PC-9 (cell line): ENCODE results near the gene GIMAP7. TPM values are rescaled to one million over a fixed set of nuclear protein-coding genes. Genes with fewer than 3 reads are reported as not detected.
"Not testable (repeated sequence)": the region's sequence is repeated elsewhere in the genome, so short reads cannot be mapped to it uniquely, and the experiment has no call there.

Experiments used
- BruUV-seq: library from RNA; stranded (reverse); fragments of 400-500 nt; replicated peaks from 2 replicates; lab custom pipeline; 2021; lab: Mats Ljungman, UMichigan
- CTCF ChIA-PET: fragments of 300-600 bp; sonication (Branson Sonifier 250); formaldehyde crosslinking; loops from one replicate; lab custom pipeline; 2022; ENCODE audit warnings: antibody characterized with exemption; lab: Charles Lee
- POLR2A ChIA-PET: fragments of 300-600 bp; sonication (Branson Sonifier 250); formaldehyde crosslinking; loops from one replicate; lab custom pipeline; 2022; ENCODE audit warnings: antibody characterized with exemption; ENCODE audit not compliant: unreplicated experiment; lab: Charles Lee
- DNase-seq, 2 experiments: peaks; one replicate each; pipeline versions ENCODE4 v3.0.0 to v3.0.0-alpha.2; 2015 to 2022; ENCODE audit warnings: mixed read lengths in 1 of 2
- H2AFZ ChIP-seq: fragments of 200-600 bp; sonication (generic); 2 replicates; pipeline ENCODE4 v1.8.1; 2017; ENCODE audit warnings: antibody characterized with exemption
- H3F3A ChIP-seq: fragments of 200-600 bp; sonication (generic); 2 replicates; pipeline ENCODE4 v1.8.1; 2017; ENCODE audit warnings: antibody characterized with exemption, mild to moderate bottlenecking, low read depth; ENCODE audit not compliant: insufficient read depth
- H3K27ac ChIP-seq: fragments of 200-600 bp; sonication (generic); 2 replicates; pipeline ENCODE4 v1.6.1; 2016; ENCODE audit warnings: mixed run types
- H3K27me3 ChIP-seq: fragments of 200-600 bp; sonication (generic); 2 replicates; pipeline ENCODE4 v1.6.1; 2016; ENCODE audit warnings: low read depth, mixed run types; ENCODE audit not compliant: insufficient read depth
- H3K36me3 ChIP-seq: fragments of 200-600 bp; sonication (generic); 2 replicates; pipeline ENCODE4 v1.6.1; 2016; ENCODE audit warnings: low read depth, mixed run types
- H3K4me1 ChIP-seq: fragments of 200-600 bp; sonication (generic); replicated peaks from 2 replicates; pipeline ENCODE4 v1.6.1; 2016; ENCODE audit warnings: mixed run types; ENCODE audit not compliant: insufficient read depth
- H3K4me2 ChIP-seq: fragments of 200-600 bp; sonication (generic); 2 replicates; pipeline ENCODE4 v1.6.1; 2017; ENCODE audit warnings: mixed run types
- H3K4me3 ChIP-seq: fragments of 200-600 bp; sonication (generic); 2 replicates; pipeline ENCODE4 v1.6.1; 2016; ENCODE audit warnings: mixed run types
- H3K79me2 ChIP-seq: fragments of 200-600 bp; sonication (generic); 2 replicates; pipeline ENCODE4 v1.6.1; 2017; ENCODE audit warnings: low read depth, mixed run types
- H3K9me2 ChIP-seq: fragments of 200-600 bp; sonication (generic); 2 replicates; pipeline ENCODE4 v1.8.1; 2017; ENCODE audit warnings: mild to moderate bottlenecking; ENCODE audit not compliant: insufficient read depth
- H3K9me3 ChIP-seq: fragments of 200-600 bp; sonication (generic); 2 replicates; pipeline ENCODE4 v1.8.1; 2016; ENCODE audit warnings: low read depth; ENCODE audit not compliant: insufficient read depth
- H4K20me1 ChIP-seq: fragments of 200-600 bp; sonication (generic); 2 replicates; pipeline ENCODE4 v1.8.1; 2017; ENCODE audit not compliant: insufficient read depth
- EZH2 ChIP-seq: fragments of 200-600 bp; sonication (generic); IDR thresholded peaks from 2 replicates; pipeline ENCODE4 v1.8.0; 2017; ENCODE audit warnings: antibody characterized with exemption, low read depth
- intact Hi-C: fragments of 100-400 bp; cut with micrococcal nuclease; formaldehyde crosslinking; loops from one replicate; pipeline ENCODE4 v1.10.0; 2022; ENCODE audit not compliant: unreplicated experiment
- total RNA-seq: library from RNA; stranded (reverse); gene quantifications from 2 replicates; pipeline ENCODE4 v1.2.3, GENCODE V29; 2021
- TF ChIP-seq, protein P1 (sequence below): fragments of 200-600 bp; sonication (generic); conservative IDR thresholded peaks from 2 replicates; pipeline ENCODE4 v1.6.1; 2017; ENCODE audit warnings: mixed run types, antibody characterized with exemption, mild to moderate bottlenecking, moderate library complexity

Gene GIMAP7
- total RNA-seq, 1 experiment from 2014 or later = not detected

- Histone ChIP-seq H3K36me3 (no peaks in the 10 kb centered on the region), H3K4me3 (no peak overlapping the region), H3K9me2 (no peaks in the 10 kb centered on the region), H3K4me1 (no peaks in the 10 kb centered on the region), H3K4me2 (no peak overlapping the region), H3K27ac (no peak overlapping the region), H4K20me1 (no peaks in the 10 kb centered on the region), H3K79me2 (no peaks in the 10 kb centered on the region), H3K9me3 (no peaks in the 10 kb centered on the region), H3K27me3 (peaks cover 85% of the 10 kb centered on the region), H2AFZ (no peak overlapping the region), H3F3A (no peaks in the 10 kb centered on the region)
- POLR2A ChIA-PET = no interaction called here
- CTCF ChIA-PET = no interaction called here
- DNase-seq = no peak
- no TSS peak for BruUV-seq
- TF ChIP-seq EZH2 = no peak
- TF ChIP-seq, protein P1, sequence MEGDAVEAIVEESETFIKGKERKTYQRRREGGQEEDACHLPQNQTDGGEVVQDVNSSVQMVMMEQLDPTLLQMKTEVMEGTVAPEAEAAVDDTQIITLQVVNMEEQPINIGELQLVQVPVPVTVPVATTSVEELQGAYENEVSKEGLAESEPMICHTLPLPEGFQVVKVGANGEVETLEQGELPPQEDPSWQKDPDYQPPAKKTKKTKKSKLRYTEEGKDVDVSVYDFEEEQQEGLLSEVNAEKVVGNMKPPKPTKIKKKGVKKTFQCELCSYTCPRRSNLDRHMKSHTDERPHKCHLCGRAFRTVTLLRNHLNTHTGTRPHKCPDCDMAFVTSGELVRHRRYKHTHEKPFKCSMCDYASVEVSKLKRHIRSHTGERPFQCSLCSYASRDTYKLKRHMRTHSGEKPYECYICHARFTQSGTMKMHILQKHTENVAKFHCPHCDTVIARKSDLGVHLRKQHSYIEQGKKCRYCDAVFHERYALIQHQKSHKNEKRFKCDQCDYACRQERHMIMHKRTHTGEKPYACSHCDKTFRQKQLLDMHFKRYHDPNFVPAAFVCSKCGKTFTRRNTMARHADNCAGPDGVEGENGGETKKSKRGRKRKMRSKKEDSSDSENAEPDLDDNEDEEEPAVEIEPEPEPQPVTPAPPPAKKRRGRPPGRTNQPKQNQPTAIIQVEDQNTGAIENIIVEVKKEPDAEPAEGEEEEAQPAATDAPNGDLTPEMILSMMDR = no peak
- intact Hi-C loops = no loop called here
Observed at GRCh38 chr7:150516956-150517745, 2.5 kb downstream of the GIMAP7 start.

DNA sequence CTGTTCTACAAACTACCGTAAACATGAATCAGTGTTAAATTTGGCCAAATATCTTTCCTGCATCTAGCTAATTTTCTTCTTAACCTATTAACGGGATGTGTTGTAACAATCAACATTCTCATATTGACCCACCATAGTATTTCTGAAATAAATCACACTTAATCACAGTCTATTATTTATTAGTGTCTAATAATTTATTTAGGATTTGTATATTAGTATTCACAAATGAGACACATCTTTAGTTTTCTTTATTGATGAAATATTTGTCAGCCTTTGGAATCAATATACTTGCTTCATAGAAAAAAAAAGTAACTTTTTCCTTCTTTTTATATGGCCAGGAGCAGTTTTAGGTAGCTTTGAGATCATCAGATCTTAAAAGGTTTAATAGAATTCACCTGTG lies 4.6 kb downstream of the GIMAP7 start:
- H3K4me1 ChIP-seq = no peaks in the 10 kb centered on the region
- H3K36me3 ChIP-seq = no peaks in the 10 kb centered on the region
- H3K27me3 ChIP-seq = peaks cover 78% of the 10 kb centered on the region
- H3K4me2 ChIP-seq = no peak overlapping the region
- no peak overlapping the region for H3K27ac ChIP-seq
- no peak for DNase-seq
- H3K4me3 ChIP-seq = no peak overlapping the region
- ChIA-PET POLR2A (no interaction called here), CTCF (no interaction called here)
- H3F3A ChIP-seq = no peaks in the 10 kb centered on the region
- no peak overlapping the region for H2AFZ ChIP-seq
- TF ChIP-seq, protein P1 = no peak
- TF ChIP-seq EZH2 = no peak
- no TSS peak for BruUV-seq
- intact Hi-C loops = no loop called here
- no peaks in the 10 kb centered on the region for H4K20me1 ChIP-seq
- no peaks in the 10 kb centered on the region for H3K9me3 ChIP-seq
- H3K9me2 ChIP-seq = no peaks in the 10 kb centered on the region
- no peaks in the 10 kb centered on the region for H3K79me2 ChIP-seq

GRCh38 chr7:150520145-150520544 lies 5.5 kb downstream of the GIMAP7 start:
- no peak overlapping the region for H2AFZ ChIP-seq
- peaks cover 76% of the 10 kb centered on the region for H3K27me3 ChIP-seq
- BruUV-seq = no TSS peak

DNA sequence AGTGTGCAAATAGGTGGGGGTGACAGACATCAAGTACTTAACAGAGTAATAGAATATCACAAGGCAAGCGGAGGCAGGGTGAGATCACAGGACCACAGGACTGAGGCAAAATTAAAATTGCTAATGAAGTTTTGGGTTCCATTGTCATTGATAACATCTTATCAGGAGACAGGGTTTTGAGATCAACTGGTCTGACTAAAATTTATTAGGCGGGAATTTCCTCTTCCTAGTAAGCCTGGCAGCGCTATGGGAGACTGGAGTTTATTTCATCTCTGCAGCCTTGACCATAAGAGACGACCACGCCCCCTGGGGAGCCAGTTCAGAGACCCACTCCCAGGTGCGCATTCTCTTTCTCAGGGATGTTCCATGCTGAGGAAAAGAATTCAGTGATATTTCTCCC lies 8.3 kb downstream of the GIMAP7 start:
- H3K9me2 ChIP-seq, H2AFZ ChIP-seq, POLR2A ChIA-PET, H3K36me3 ChIP-seq, H3K9me3 ChIP-seq, DNase-seq, H4K20me1 ChIP-seq, H3F3A ChIP-seq, H3K27ac ChIP-seq, H3K4me3 ChIP-seq, H3K79me2 ChIP-seq, CTCF ChIA-PET, H3K4me1 ChIP-seq, intact Hi-C loops, BruUV-seq, H3K4me2 ChIP-seq: not testable (repeated sequence)
- peaks cover 56% of the 10 kb centered on the region for H3K27me3 ChIP-seq

More at GRCh38 chr7:150520145-150520544, 5.5 kb downstream of the GIMAP7 start:
- H3K9me2 ChIP-seq = no peaks in the 10 kb centered on the region
- no peaks in the 10 kb centered on the region for H3K36me3 ChIP-seq
- POLR2A ChIA-PET = no interaction called here
- no peaks in the 10 kb centered on the region for H3K9me3 ChIP-seq
- H3K79me2 ChIP-seq = no peaks in the 10 kb centered on the region
- intact Hi-C loops = no loop called here
- DNase-seq = no peak
- TF ChIP-seq EZH2 = no peak
- TF ChIP-seq, protein P1 = no peak
- no peaks in the 10 kb centered on the region for H3K4me1 ChIP-seq
- CTCF ChIA-PET = no interaction called here
- H3F3A ChIP-seq = no peaks in the 10 kb centered on the region
- H3K4me3 ChIP-seq = no peak overlapping the region
- no peak overlapping the region for H3K4me2 ChIP-seq
- H4K20me1 ChIP-seq = no peaks in the 10 kb centered on the region
- H3K27ac ChIP-seq = no peak overlapping the region
